HEK293 (cell line): Measurements from ENCODE around the gene B4GALT1.

ENCODE experiments used
- CTCF ChIP-seq: fragments of 450-650 bp; formaldehyde crosslinking; IDR thresholded peaks from 2 replicates; pipeline ENCODE4 v1.5.1; 2016; ENCODE audit warnings: missing biosample characterization, missing genetic modification characterization
- GLIS2 ChIP-seq: fragments of 450-650 bp; formaldehyde crosslinking; IDR thresholded peaks from 2 replicates; pipeline ENCODE4 v1.5.1; 2016; ENCODE audit warnings: missing biosample characterization, missing genetic modification characterization
- KLF8 ChIP-seq: fragments of 450-650 bp; formaldehyde crosslinking; IDR thresholded peaks from 2 replicates; pipeline ENCODE4 v1.5.1; 2016; ENCODE audit warnings: missing biosample characterization, missing genetic modification characterization
- KLF9 ChIP-seq: fragments of 450-650 bp; formaldehyde crosslinking; IDR thresholded peaks from 2 replicates; pipeline ENCODE4 v1.5.1; 2016; ENCODE audit warnings: missing biosample characterization, missing genetic modification characterization, low read depth
- MZF1 ChIP-seq: fragments of 450-650 bp; formaldehyde crosslinking; IDR thresholded peaks from 2 replicates; pipeline ENCODE4 v1.5.1; 2017; ENCODE audit warnings: missing biosample characterization, missing genetic modification characterization, borderline replicate concordance
- SCRT2 ChIP-seq: fragments of 450-650 bp; formaldehyde crosslinking; IDR thresholded peaks from 2 replicates; pipeline ENCODE4 v1.5.1; 2016; ENCODE audit warnings: missing biosample characterization, missing genetic modification characterization
- SP3 ChIP-seq: fragments of 450-650 bp; formaldehyde crosslinking; IDR thresholded peaks from 2 replicates; pipeline ENCODE4 v1.5.1; 2016; ENCODE audit warnings: missing biosample characterization, missing genetic modification characterization
- SP7 ChIP-seq: fragments of 450-650 bp; formaldehyde crosslinking; IDR thresholded peaks from 2 replicates; pipeline ENCODE4 v1.5.1; 2016; ENCODE audit warnings: missing biosample characterization, missing genetic modification characterization
- WT1 ChIP-seq: fragments of 450-650 bp; formaldehyde crosslinking; IDR thresholded peaks from 2 replicates; pipeline ENCODE4 v1.5.1; 2016; ENCODE audit warnings: missing biosample characterization, missing genetic modification characterization
- ZBTB20 ChIP-seq: fragments of 450-650 bp; formaldehyde crosslinking; IDR thresholded peaks from 2 replicates; pipeline ENCODE4 v1.5.1; 2016; ENCODE audit warnings: missing biosample characterization, missing genetic modification characterization
- ZBTB7A ChIP-seq: fragments of 450-650 bp; formaldehyde crosslinking; IDR thresholded peaks from 2 replicates; pipeline ENCODE4 v1.5.1; 2016; ENCODE audit warnings: low read depth, missing biosample characterization, missing genetic modification characterization
- ZBTB8A ChIP-seq: fragments of 450-650 bp; formaldehyde crosslinking; IDR thresholded peaks from 2 replicates; pipeline ENCODE4 v1.5.1; 2016; ENCODE audit warnings: missing biosample characterization, missing genetic modification characterization
- ZFP69B ChIP-seq: fragments of 450-650 bp; formaldehyde crosslinking; IDR thresholded peaks from 2 replicates; pipeline ENCODE4 v1.5.1; 2016; ENCODE audit warnings: missing biosample characterization, missing genetic modification characterization
- ZNF19 ChIP-seq: fragments of 450-650 bp; formaldehyde crosslinking; IDR thresholded peaks from 2 replicates; pipeline ENCODE4; 2016; ENCODE audit warnings: missing biosample characterization, missing genetic modification characterization, low read depth
- ZNF2 ChIP-seq: fragments of 450-650 bp; formaldehyde crosslinking; IDR thresholded peaks from 2 replicates; pipeline ENCODE4 v1.5.1; 2016; ENCODE audit warnings: missing biosample characterization, missing genetic modification characterization
- ZNF660 ChIP-seq: fragments of 450-650 bp; IDR thresholded peaks from 2 replicates; pipeline ENCODE4 v1.5.1; 2018; ENCODE audit warnings: missing biosample characterization, mild to moderate bottlenecking, missing genetic modification characterization
- ZNF76 ChIP-seq: fragments of 450-650 bp; formaldehyde crosslinking; IDR thresholded peaks from 2 replicates; pipeline ENCODE4; 2016; ENCODE audit warnings: low read depth, missing biosample characterization, missing genetic modification characterization, borderline replicate concordance
- ZNF777 ChIP-seq: fragments of 450-650 bp; formaldehyde crosslinking; IDR thresholded peaks from 2 replicates; pipeline ENCODE4 v1.5.1; 2017; ENCODE audit warnings: missing biosample characterization, missing genetic modification characterization, borderline replicate concordance
- ZXDB ChIP-seq: fragments of 450-650 bp; formaldehyde crosslinking; IDR thresholded peaks from 2 replicates; pipeline ENCODE4 v1.5.1; 2016; ENCODE audit warnings: missing biosample characterization, missing genetic modification characterization
- TF ChIP-seq, protein P1 (sequence below): fragments of 450-650 bp; formaldehyde crosslinking; optimal IDR thresholded peaks from 2 replicates; pipeline ENCODE3; 2016; ENCODE audit warnings: missing biosample characterization, mild to moderate bottlenecking, missing genetic modification characterization
- TF ChIP-seq, protein P2 (sequence below): fragments of 450-650 bp; formaldehyde crosslinking; IDR thresholded peaks from 2 replicates; pipeline ENCODE4 v1.5.1; 2016; ENCODE audit warnings: missing biosample characterization, missing genetic modification characterization

B4GALT1 gene

GRCh38 chr9:33167084-33167971 lies at the start of gene B4GALT1 (continued):
- TF ChIP-seq ZNF2 (tag by site-specific recombination) (0 out of 2 replicates have a peak, but pooled peaks have one; percentile 16), ZXDB (tag by site-specific recombination) (peak; percentile 30; the same call in 1 of the 2 replicates), ZFP69B (tag by site-specific recombination) (peak; percentile 97), CTCF (tag by site-specific recombination) (peak; percentile 8; the same call in 1 of the 2 replicates), MZF1 (tag by site-specific recombination) (0 out of 2 replicates have a peak, but pooled peaks have one; percentile 16), SP7 (peak; percentile 9; the same call in 1 of the 2 replicates), KLF9 (tag by site-specific recombination) (peak; percentile 37; the same call in 1 of the 2 replicates), ZNF19 (tag by site-specific recombination) (no peak), ZNF777 (tag by site-specific recombination) (peak; percentile 75; the same call in 1 of the 2 replicates), SP3 (tag by site-specific recombination) (peak; percentile 51; the same call in 1 of the 2 replicates), ZNF660 (tag by site-specific recombination) (peak; percentile 57; the same call in 1 of the 2 replicates), ZBTB8A (tag by site-specific recombination) (peak; percentile 72), ZBTB20 (tag by site-specific recombination) (peak; percentile 20), KLF8 (tag by site-specific recombination) (peak; percentile 11; the same call in 1 of the 2 replicates), GLIS2 (tag by site-specific recombination) (peak; percentile 51), ZBTB7A (tag by site-specific recombination) (0 out of 2 replicates have a peak, but pooled peaks have one; percentile 29), ZNF76 (tag by site-specific recombination) (peak; percentile 23; the same call in 1 of the 2 replicates), WT1 (peak; percentile 74; the same call in 1 of the 2 replicates), SCRT2 (tag by site-specific recombination) (no peak)
- TF ChIP-seq, protein P1, sequence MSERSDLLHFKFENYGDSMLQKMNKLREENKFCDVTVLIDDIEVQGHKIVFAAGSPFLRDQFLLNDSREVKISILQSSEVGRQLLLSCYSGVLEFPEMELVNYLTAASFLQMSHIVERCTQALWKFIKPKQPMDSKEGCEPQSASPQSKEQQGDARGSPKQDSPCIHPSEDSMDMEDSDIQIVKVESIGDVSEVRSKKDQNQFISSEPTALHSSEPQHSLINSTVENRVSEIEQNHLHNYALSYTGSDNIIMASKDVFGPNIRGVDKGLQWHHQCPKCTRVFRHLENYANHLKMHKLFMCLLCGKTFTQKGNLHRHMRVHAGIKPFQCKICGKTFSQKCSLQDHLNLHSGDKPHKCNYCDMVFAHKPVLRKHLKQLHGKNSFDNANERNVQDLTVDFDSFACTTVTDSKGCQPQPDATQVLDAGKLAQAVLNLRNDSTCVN (tag by site-specific recombination) = peak; percentile 88
- TF ChIP-seq, protein P2, sequence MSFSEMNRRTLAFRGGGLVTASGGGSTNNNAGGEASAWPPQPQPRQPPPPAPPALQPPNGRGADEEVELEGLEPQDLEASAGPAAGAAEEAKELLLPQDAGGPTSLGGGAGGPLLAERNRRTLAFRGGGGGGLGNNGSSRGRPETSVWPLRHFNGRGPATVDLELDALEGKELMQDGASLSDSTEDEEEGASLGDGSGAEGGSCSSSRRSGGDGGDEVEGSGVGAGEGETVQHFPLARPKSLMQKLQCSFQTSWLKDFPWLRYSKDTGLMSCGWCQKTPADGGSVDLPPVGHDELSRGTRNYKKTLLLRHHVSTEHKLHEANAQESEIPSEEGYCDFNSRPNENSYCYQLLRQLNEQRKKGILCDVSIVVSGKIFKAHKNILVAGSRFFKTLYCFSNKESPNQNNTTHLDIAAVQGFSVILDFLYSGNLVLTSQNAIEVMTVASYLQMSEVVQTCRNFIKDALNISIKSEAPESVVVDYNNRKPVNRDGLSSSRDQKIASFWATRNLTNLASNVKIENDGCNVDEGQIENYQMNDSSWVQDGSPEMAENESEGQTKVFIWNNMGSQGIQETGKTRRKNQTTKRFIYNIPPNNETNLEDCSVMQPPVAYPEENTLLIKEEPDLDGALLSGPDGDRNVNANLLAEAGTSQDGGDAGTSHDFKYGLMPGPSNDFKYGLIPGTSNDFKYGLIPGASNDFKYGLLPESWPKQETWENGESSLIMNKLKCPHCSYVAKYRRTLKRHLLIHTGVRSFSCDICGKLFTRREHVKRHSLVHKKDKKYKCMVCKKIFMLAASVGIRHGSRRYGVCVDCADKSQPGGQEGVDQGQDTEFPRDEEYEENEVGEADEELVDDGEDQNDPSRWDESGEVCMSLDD (tag by site-specific recombination) = peak; percentile 69; the same call in 1 of the 2 replicates
